ENCODE measurements around the gene SUGCT.

GRCh38 chr7:40182452-40182851, 47.6 kb downstream of the SUGCT start:
- TF ChIP-seq CTCF (IDR thresholded peaks at IDR 0.05; ENCODE audit: low read depth, low read length) (no peak), POLR2A (IDR thresholded peaks at IDR 0.05; ENCODE audit: extremely low read depth, insufficient read length) (no peak), MAX (IDR thresholded peaks at IDR 0.05; ENCODE audit: low read depth, low read length) (no peak), MYC (IDR thresholded peaks at IDR 0.05; ENCODE audit: low read depth, low read length) (no peak)
